Measurements from ENCODE around the gene TARBP2. TPM values are rescaled to one million over a fixed set of nuclear protein-coding genes. Genes with fewer than 3 reads are reported as not detected.
A peak's percentile ranks its signal among the peaks of the same experiment; 100 is the strongest.

TARBP2 gene
- total RNA-seq, 6 experiments from 2014 or later, result 35.1 to 41.7 (median 37.1) TPM

DNA sequence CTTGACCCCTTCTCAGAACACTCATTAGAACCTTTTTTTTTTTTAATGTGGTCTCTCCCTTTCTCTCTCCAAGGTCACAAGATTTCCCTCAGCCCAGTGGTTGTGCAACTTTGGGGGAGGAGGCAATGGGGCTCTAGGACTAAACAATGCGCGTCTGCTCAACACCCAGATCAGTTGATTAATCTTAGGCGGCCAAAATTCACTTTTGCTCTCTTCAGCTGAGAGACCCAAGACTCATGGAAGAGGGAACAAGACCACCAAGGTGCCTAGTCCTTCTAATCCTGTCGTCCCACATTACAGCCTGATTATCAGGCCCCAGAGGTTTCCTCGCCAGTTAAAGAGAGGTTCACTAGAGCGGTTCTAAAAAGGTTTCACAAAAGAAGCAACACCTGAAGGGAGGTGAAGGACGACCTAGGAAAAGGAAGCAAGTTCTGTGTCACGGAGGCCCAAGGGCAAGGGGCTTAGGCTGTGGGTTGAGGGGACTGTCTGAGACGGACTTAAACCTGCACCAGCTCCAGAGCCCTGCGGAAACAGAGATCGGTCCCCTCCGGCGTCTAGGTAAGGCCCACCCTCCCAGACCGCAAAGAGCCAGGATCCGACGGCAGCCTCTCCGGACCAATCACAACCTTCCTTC is 824 bp upstream of the TARBP2 start:
- peak; percentile 47 for DNase-seq
- Mint-ChIP-seq H3K4me3 (peak overlapping the region; percentile 89), H3K4me1 (ENCODE audit: low read depth) (peaks cover 67% of the 10 kb centered on the region), H3K27ac (peak overlapping the region; percentile 91), H3K9me3 (no peaks in the 10 kb centered on the region), H3K27me3 (ENCODE audit: insufficient read depth) (no peaks in the 10 kb centered on the region; the same call in 1 of the 2 replicates), H3K36me3 (ENCODE audit: low read depth) (peaks cover 10% of the 10 kb centered on the region)
- TF ChIP-seq, protein P1, sequence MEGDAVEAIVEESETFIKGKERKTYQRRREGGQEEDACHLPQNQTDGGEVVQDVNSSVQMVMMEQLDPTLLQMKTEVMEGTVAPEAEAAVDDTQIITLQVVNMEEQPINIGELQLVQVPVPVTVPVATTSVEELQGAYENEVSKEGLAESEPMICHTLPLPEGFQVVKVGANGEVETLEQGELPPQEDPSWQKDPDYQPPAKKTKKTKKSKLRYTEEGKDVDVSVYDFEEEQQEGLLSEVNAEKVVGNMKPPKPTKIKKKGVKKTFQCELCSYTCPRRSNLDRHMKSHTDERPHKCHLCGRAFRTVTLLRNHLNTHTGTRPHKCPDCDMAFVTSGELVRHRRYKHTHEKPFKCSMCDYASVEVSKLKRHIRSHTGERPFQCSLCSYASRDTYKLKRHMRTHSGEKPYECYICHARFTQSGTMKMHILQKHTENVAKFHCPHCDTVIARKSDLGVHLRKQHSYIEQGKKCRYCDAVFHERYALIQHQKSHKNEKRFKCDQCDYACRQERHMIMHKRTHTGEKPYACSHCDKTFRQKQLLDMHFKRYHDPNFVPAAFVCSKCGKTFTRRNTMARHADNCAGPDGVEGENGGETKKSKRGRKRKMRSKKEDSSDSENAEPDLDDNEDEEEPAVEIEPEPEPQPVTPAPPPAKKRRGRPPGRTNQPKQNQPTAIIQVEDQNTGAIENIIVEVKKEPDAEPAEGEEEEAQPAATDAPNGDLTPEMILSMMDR (IDR thresholded peaks at IDR 0.05), result no peak

DNA sequence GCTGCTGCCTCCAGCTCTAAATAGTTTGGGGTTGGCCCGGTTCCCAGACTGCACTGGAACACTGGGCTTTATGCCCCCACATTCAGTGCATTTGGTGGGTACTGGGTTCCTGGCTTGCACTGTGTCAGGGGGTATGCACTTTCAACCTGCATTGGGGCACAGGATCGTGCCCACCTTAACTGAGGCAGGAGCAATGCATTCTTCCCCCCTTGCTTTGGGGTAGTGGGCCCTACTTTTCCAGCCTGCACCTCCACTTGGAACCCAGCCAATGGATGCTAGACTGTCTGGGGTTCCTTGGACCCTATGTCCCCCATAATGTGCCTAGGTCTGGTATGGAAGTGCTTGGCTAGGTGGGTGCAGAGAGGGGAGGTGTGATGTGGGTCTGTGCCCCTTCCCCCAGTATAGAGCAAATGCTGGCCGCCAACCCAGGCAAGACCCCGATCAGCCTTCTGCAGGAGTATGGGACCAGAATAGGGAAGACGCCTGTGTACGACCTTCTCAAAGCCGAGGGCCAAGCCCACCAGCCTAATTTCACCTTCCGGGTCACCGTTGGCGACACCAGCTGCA is 615 bp downstream of the TARBP2 start:
- Mint-ChIP-seq H3K4me3 (peak overlapping the region; percentile 89), H3K9me3 (no peaks in the 10 kb centered on the region), H3K27me3 (ENCODE audit: insufficient read depth) (peaks cover 5% of the 10 kb centered on the region), H3K36me3 (ENCODE audit: low read depth) (peaks cover 19% of the 10 kb centered on the region), H3K4me1 (ENCODE audit: low read depth) (peaks cover 68% of the 10 kb centered on the region), H3K27ac (peak overlapping the region; percentile 91)
- TF ChIP-seq, protein P1 (IDR thresholded peaks at IDR 0.05), result no peak
- DNase-seq, result no peak

DNA sequence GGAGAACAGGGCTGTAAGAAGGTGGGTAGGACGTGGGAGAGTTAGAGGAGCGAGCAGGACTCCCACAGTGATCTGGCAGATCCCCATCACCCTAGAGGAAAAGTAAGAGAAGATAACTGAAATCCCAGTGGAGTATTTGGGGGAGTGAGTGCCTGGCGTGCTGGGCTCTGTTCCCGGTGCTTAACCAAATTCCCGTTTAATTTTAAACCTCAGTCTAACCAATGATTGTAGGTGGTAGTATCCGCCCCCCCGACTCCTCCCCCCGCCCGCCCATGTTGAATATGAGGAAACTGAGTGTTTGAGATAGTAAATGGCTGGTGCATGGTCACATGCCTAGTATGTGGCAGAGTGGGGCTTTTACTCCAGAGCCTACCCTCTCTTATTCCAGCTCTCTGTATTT is 1.2 kb downstream of the TARBP2 start:
- TF ChIP-seq, protein P1 (IDR thresholded peaks at IDR 0.05), result no peak
- H3K36me3 Mint-ChIP-seq (ENCODE audit: low read depth), result peaks cover 15% of the 10 kb centered on the region
- no peaks in the 10 kb centered on the region for H3K9me3 Mint-ChIP-seq
- H3K27ac Mint-ChIP-seq, result peak overlapping the region; percentile 91
- H3K4me3 Mint-ChIP-seq, result peak overlapping the region; percentile 89
- DNase-seq, result no peak
- peaks cover 64% of the 10 kb centered on the region for H3K4me1 Mint-ChIP-seq (ENCODE audit: low read depth)
- peaks cover 5% of the 10 kb centered on the region for H3K27me3 Mint-ChIP-seq (ENCODE audit: insufficient read depth)

DNA sequence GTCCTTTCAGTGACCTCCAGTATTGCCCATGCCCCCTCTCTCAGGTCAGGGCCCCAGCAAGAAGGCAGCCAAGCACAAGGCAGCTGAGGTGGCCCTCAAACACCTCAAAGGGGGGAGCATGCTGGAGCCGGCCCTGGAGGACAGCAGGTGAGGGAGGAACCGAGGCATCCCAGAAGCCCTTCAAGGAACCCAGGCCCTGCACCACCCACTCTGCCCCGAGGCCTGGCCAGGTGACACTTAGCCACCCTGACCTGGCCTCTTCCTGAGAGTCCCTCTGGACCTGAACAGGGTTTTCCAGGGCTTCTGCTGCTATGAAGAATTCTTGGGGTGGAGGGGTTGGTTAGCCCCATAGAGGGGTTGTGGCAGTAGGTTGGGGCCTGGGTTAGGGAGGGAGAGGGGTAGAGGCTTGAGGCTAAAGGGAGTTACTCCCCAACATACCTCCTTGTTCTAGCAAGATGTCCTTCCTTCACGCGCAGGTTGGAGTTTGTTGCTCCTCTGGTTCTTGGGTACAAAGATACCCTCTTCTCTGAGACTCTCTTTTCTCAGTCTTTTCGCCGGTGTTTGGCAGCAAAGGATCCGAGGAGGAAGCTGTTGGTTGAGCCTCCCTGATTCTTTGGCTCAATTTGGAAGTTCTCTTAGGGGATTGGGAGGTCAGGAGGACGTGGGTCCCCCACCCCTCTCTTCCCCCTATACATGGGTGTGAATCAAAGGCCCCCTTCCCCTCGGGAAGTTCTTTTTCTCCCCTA is 2.1 kb downstream of the TARBP2 start:
- TF ChIP-seq, protein P1 (IDR thresholded peaks at IDR 0.05), result no peak
- Mint-ChIP-seq H3K27me3 (ENCODE audit: insufficient read depth) (peaks cover 5% of the 10 kb centered on the region), H3K4me1 (ENCODE audit: low read depth) (peaks cover 55% of the 10 kb centered on the region), H3K27ac (peak overlapping the region; percentile 13; the same call in 1 of the 2 replicates), H3K4me3 (peak overlapping the region; percentile 89; the same call in 1 of the 2 replicates), H3K9me3 (no peaks in the 10 kb centered on the region), H3K36me3 (ENCODE audit: low read depth) (peaks cover 15% of the 10 kb centered on the region)
- no peak for DNase-seq

DNA sequence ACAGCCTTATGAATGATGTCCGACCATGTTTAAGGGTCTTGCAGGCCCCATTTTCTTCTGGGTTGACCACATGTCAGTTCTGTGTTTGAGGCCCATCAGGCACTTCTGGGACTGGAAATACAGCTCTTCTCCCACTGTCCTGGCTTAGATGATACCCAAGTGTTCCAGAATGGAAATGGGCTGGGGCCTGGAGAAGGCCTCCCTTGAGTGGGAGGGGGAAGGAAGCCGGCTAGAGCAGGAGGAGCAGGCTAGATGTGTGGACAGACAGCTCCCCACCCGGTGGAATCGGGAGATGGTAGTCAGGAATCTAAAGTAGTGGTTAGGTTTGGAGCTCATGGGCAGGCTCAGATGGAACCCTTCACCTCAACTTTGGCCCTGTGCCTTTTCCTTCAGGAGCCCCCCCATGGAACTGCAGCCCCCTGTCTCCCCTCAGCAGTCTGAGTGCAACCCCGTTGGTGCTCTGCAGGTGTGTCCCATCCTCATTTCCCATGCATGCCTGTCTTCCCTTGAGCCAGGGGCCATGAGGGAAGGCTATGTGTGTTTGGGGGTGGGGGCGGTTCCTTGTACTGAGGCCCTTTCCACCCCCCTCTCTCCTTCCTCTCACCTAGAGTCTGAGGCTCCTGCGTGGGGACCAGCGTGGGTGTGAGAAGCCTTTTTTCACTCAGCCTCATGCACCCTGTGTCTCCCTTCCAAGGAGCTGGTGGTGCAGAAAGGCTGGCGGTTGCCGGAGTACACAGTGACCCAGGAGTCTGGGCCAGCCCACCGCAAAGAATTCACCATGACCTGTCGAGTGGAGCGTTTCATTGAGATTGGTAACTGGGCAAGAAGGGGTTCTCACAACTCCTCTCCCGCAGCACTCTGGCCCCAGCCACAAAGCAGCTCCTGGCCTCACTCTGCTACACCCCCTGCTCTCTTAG is 3.2 kb downstream of the TARBP2 start:
- H3K36me3 Mint-ChIP-seq (ENCODE audit: low read depth), result peaks cover 15% of the 10 kb centered on the region
- H3K27ac Mint-ChIP-seq, result peak overlapping the region; percentile 79
- H3K27me3 Mint-ChIP-seq (ENCODE audit: insufficient read depth), result peaks cover 5% of the 10 kb centered on the region
- TF ChIP-seq, protein P1 (IDR thresholded peaks at IDR 0.05), result no peak
- peaks cover 47% of the 10 kb centered on the region for H3K4me1 Mint-ChIP-seq (ENCODE audit: low read depth)
- no peak for DNase-seq
- H3K9me3 Mint-ChIP-seq, result no peaks in the 10 kb centered on the region
- H3K4me3 Mint-ChIP-seq, result no peak overlapping the region
